Endothelial cell of umbilical vein (primary cell): ENCODE measurements around the gene ANXA11.

Experiments used
- CTCF ChIP-seq, 2 donors: IDR thresholded peaks; 1 replicate in 1 of 2; 2 replicates in 1 of 2; pipeline ENCODE4 v1.5.1; 2011; ENCODE audit warnings: low read length in 2 of 2, mild to moderate bottlenecking in 2 of 2, moderate library complexity in 2 of 2, control low read depth in 1 of 2, inconsistent platforms in 1 of 2, low read depth in 1 of 2; ENCODE audit not compliant: insufficient read depth in 1 of 2; ENCODE audit errors: extremely low read depth in 1 of 2
- EZH2 ChIP-seq: IDR thresholded peaks from 2 replicates; pipeline ENCODE4 v1.6.1; 2012; ENCODE audit warnings: borderline replicate concordance, low read depth, mild to moderate bottlenecking, moderate library complexity, low read length, inconsistent platforms; ENCODE audit not compliant: severe bottlenecking
- FOS ChIP-seq: IDR thresholded peaks from 2 replicates; pipeline ENCODE4 v1.6.1; 2011; ENCODE audit warnings: mild to moderate bottlenecking, low read length, moderate library complexity, borderline replicate concordance; ENCODE audit not compliant: insufficient read depth
- GATA2 ChIP-seq: IDR thresholded peaks from 2 replicates; pipeline ENCODE4 v1.7.0; 2011; ENCODE audit warnings: low read depth, mild to moderate bottlenecking, moderate library complexity, mixed read lengths, low read length; ENCODE audit not compliant: insufficient read length, insufficient read depth
- JUN ChIP-seq: IDR thresholded peaks from 2 replicates; pipeline ENCODE4 v1.6.1; 2011; ENCODE audit warnings: borderline replicate concordance, low read depth; ENCODE audit not compliant: insufficient read length, insufficient read depth
- MAX ChIP-seq: IDR thresholded peaks from 2 replicates; pipeline ENCODE4 v1.6.1; 2011; ENCODE audit not compliant: insufficient read depth, insufficient read length
- MYC ChIP-seq: IDR thresholded peaks from one replicate; pipeline ENCODE4 v1.6.1; 2011; ENCODE audit warnings: mild to moderate bottlenecking, low read depth, low read length
- POLR2A ChIP-seq: IDR thresholded peaks from 2 replicates; pipeline ENCODE4 v1.6.1; 2012; ENCODE audit warnings: low read depth, mild to moderate bottlenecking, control low read depth, low read length
- POLR2AphosphoS5 ChIP-seq: IDR thresholded peaks from 2 replicates; pipeline ENCODE4 v1.6.1; 2012; ENCODE audit warnings: low read depth, mild to moderate bottlenecking, control low read depth, low read length, moderate library complexity; ENCODE audit not compliant: insufficient read depth

DNA sequence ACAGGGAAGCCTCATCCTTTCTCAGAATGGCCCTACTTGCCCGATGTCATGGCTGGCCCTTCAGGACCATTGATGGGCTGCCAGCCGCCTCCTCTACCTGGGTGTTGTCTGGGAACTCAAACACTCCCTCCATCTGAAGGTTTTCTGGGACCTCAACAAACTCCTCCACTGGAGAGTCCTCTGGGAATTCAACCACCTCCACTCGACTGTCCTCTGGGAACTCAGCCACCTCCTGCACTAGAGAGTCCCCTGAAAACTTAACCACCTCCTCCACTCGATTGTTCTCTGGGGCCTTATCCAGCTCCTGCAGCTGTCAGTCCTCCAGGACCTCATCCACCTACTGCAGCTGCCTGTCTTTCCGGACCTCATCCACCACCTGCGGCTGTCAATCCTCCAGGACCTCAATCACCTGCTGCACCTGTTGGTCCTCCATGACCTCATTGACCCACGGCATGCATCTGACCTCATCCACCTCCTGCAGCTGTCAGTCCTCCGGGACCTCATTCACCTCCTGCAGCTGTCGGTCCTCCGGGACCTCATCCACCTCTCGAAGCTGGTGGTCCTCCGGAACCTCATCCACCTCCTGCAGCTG is 47.1 kb upstream of the ANXA11 start:
- no peak for TF ChIP-seq GATA2
- TF ChIP-seq POLR2A: no peak
- no peak for TF ChIP-seq CTCF (IDR thresholded peaks at IDR 0.05; ENCODE audit: extremely low read depth in 1 of 2, insufficient read depth in 1 of 2, low read depth in 1 of 2, low read length in 2 of 2)
- no peak for TF ChIP-seq FOS
- no peak for TF ChIP-seq MAX
- TF ChIP-seq JUN: no peak
- no peak for TF ChIP-seq POLR2AphosphoS5
- no peak for TF ChIP-seq EZH2
- TF ChIP-seq MYC: no peak
